Measurements from ENCODE around the gene FHIT.

FHIT gene

GRCh38 chr3:60652829-60653228 is 598.4 kb downstream of the FHIT start:
- DNase-seq (ENCODE audit: low read depth in 2 of 3, low spot score in 1 of 3), result no peak

- no peak for DNase-seq (ENCODE audit: low read depth in 2 of 3, low spot score in 1 of 3)
These were observed 599.5 kb downstream of the FHIT start for GRCh38 chr3:60651799-60652198.

- no peak for DNase-seq (ENCODE audit: low read depth in 2 of 3, low spot score in 1 of 3)
These were observed 601.1 kb downstream of the FHIT start for GRCh38 chr3:60650171-60650570.

- DNase-seq (ENCODE audit: low read depth in 2 of 3, low spot score in 1 of 3), result no peak
These were observed 605.5 kb downstream of the FHIT start for GRCh38 chr3:60645801-60646200.

GRCh38 chr3:60643831-60644230 is 607.4 kb downstream of the FHIT start:
- DNase-seq (ENCODE audit: low read depth in 2 of 3, low spot score in 1 of 3), result no peak

GRCh38 chr3:60641354-60641753 is 609.9 kb downstream of the FHIT start:
- DNase-seq (ENCODE audit: low read depth in 2 of 3, low spot score in 1 of 3), result no peak

GRCh38 chr3:60636846-60637245 is 614.4 kb downstream of the FHIT start:
- no peak for DNase-seq (ENCODE audit: low read depth in 2 of 3, low spot score in 1 of 3)

- DNase-seq (ENCODE audit: low read depth in 2 of 3, low spot score in 1 of 3), result no peak
These were observed 617.6 kb downstream of the FHIT start for GRCh38 chr3:60633644-60634043.

- DNase-seq (ENCODE audit: low read depth in 2 of 3, low spot score in 1 of 3), result no peak
These were observed 619.7 kb downstream of the FHIT start for GRCh38 chr3:60631509-60631908.

GRCh38 chr3:60630953-60631352 is 620.3 kb downstream of the FHIT start:
- no peak for DNase-seq (ENCODE audit: low read depth in 2 of 3, low spot score in 1 of 3)

GRCh38 chr3:60629816-60630215 is 621.4 kb downstream of the FHIT start:
- DNase-seq (ENCODE audit: low read depth in 2 of 3, low spot score in 1 of 3), result no peak

GRCh38 chr3:60622349-60622748 is 628.9 kb downstream of the FHIT start:
- DNase-seq (ENCODE audit: low read depth in 2 of 3, low spot score in 1 of 3), result no peak

- DNase-seq (ENCODE audit: low read depth in 2 of 3, low spot score in 1 of 3), result no peak
These were observed 634.1 kb downstream of the FHIT start for GRCh38 chr3:60617188-60617587.

- DNase-seq (ENCODE audit: low read depth in 2 of 3, low spot score in 1 of 3), result no peak
These were observed 637.4 kb downstream of the FHIT start for GRCh38 chr3:60613769-60614303.

- no peak for DNase-seq (ENCODE audit: low read depth in 2 of 3, low spot score in 1 of 3)
These were observed 640.7 kb downstream of the FHIT start for GRCh38 chr3:60610441-60611112.

GRCh38 chr3:60609446-60609845 is 641.8 kb downstream of the FHIT start:
- no peak for DNase-seq (ENCODE audit: low read depth in 2 of 3, low spot score in 1 of 3)

- no peak for DNase-seq (ENCODE audit: low read depth in 2 of 3, low spot score in 1 of 3)
These were observed 647.4 kb downstream of the FHIT start for GRCh38 chr3:60603860-60604259.

- no peak for DNase-seq (ENCODE audit: low read depth in 2 of 3, low spot score in 1 of 3)
These were observed 650.4 kb downstream of the FHIT start for GRCh38 chr3:60600848-60601247.

- no peak for DNase-seq (ENCODE audit: low read depth in 2 of 3, low spot score in 1 of 3)
These were observed 651.7 kb downstream of the FHIT start for GRCh38 chr3:60599586-60599985.

GRCh38 chr3:60598671-60599070 is 652.6 kb downstream of the FHIT start:
- no peak for DNase-seq (ENCODE audit: low read depth in 2 of 3, low spot score in 1 of 3)

- no peak for DNase-seq (ENCODE audit: low read depth in 2 of 3, low spot score in 1 of 3)
These were observed 657.2 kb downstream of the FHIT start for GRCh38 chr3:60594025-60594424.

- no peak for DNase-seq (ENCODE audit: low read depth in 2 of 3, low spot score in 1 of 3)
These were observed 660.0 kb downstream of the FHIT start for GRCh38 chr3:60591267-60591666.

- DNase-seq (ENCODE audit: low read depth in 2 of 3, low spot score in 1 of 3), result no peak
These were observed 662.4 kb downstream of the FHIT start for GRCh38 chr3:60588806-60589205.

Measured in stimulated activated CD4-positive, alpha-beta T cell treated with anti-CD3 and anti-CD28 coated beads, Interleukin-12 subunit alpha, Interleukin-12 subunit beta, amount 100 ng/mL, for 48 hours (primary cell).